Activated T-helper 1 cell treated with Interleukin-2 at 50 U/mL for 16 hours (primary cell): ENCODE data around the gene CHST15.

Experiments used
- DNase-seq: peaks from one replicate; pipeline ENCODE4 v3.0.0-alpha.2; 2020; ENCODE audit warnings: low read depth

CHST15 gene

DNA sequence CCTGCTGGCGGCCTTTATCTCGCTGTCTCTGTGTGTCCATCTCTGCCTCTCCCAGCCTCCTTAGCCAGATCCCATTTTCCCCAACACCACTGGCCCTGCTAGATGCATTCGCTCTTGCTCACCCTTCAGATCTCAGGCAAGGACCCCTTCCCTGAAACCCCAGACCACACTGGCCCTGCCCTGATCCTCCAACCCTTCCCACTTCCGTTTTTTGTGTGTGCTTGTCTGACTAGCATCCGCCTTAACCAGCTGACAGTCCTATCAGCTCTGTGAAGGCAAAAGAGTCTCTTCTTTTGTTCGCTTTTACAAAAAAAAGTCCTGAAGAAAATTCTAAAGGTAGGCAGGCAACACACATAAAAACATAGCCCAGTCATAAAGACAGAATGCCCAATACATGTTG, 28.7 kb downstream of the CHST15 start:
- DNase-seq = no peak

DNA sequence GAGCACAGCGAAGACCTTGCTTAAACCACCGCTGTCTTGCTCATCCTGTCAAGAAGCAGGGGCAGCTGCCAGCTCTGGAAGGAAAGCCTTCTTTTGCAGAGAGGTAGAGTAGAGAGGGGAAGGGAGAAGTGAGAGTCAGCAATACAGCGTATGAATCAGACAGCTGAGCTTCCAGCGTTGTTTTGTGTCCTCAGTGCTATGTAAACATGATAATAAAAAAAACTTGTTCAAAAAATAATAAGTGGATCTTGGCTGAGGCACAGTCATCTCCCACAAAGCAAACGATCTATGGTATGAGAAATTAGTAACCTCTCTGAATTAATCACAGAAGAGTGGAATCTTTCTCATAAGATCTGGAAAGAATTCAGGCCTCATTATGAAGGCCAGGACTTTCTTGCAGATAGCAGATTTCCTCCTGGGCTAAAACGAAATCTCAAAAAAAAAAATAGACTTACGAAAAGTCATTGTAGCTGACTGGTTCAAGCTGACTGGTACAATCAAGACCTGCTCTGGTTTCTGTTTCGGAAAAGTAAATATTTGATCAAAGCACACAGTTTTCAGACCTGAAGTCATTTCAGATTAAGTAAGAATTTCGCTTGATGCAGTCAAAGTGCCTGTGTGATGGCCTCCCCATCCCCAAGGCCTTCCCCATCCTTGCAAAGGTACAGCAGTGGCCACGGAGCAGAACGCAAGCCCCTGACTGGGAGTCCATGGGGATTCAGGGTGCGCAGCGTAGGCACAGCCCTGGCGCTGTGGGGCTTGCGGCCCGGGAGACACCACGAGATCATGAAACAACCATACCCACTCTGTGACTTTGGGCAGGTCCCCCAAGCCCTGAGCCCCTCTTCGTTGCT, 29.4 kb downstream of the CHST15 start:
- no peak for DNase-seq

DNA sequence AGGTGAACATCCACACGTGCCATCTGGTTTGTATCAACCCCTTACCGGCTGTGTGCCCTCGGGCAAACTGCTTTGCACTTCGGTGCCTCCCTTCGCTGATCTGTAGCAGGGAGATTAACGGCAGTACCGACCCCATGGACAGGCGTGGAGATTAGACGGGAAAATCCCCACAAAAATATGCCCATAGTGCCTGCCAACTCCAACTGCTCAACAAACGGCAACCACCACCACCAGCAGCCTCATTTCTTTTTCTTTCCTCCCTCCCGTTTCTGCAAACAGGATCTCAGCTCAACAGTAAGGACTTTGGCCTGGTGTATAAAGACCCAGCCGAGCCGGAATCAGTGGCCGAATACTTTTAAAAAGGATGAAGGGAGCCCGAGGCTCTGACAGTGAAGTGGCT, 31.0 kb downstream of the CHST15 start:
- no peak for DNase-seq

DNA sequence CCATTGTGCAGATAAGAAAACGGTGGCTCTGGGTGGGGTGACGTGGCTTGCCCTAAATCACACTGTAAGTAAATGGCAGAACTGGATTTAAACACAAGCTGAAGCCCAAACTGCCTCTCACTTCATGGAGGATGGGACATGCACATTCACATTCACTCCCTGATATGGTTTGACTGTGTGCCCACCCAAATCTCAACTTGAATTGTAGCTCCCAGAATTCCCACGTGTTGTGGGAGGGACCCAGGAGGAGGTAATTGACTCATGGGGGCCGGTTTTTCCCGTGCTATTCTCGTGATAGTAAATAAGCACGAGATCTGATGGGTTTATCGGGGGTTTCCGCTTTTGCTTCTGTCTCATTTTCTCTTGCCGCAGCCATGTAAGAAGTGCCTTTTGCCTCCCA, 32.4 kb downstream of the CHST15 start:
- no peak for DNase-seq

DNA sequence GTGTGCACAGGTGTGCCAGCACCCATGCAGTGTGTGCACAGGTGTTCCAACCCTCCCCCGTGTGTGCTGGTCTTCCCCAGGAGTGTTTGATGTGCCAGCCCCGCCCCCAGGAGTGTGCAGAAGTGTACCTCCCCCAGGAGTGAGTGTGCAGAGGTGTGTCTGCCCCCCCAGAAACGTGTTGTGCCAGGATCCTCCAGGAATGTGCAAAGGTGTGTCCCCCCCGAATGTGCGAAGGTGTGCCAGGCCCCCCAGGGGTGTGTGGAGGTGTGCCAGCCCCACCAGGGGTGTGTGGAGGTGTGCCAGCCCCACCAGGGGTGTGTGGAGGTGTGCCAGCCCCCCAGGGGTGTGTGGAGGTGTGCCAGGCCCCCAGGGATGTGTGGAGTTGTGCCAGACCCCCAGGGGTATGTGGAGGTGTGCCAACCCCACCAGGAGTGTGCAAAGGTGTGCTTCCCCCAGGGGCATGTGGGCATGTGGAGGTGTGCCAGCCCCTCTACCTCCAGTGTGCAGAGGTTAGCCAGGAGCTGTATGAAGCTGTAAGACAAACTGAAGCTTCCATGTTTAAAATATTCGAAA, 33.2 kb downstream of the CHST15 start:
- no peak for DNase-seq

DNA sequence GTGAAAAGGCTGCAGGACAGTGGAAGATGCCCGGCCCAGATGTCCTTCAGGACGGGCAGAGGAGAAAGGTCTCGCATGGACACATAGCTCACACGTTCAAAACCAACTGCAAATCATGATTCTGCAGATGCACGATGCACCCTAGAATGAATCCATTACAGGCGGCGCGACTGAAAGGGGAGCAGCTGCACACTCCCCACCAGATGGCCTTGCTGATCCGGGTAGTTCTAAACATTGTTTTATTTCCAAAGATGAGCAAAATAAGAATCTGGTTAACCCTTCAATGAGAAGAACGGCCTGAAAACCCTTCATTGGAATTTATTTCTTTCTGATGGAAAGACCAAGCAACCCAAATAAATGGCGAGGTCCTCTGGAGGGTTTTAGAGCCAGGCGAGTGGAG, 33.8 kb downstream of the CHST15 start:
- DNase-seq = no peak

DNA sequence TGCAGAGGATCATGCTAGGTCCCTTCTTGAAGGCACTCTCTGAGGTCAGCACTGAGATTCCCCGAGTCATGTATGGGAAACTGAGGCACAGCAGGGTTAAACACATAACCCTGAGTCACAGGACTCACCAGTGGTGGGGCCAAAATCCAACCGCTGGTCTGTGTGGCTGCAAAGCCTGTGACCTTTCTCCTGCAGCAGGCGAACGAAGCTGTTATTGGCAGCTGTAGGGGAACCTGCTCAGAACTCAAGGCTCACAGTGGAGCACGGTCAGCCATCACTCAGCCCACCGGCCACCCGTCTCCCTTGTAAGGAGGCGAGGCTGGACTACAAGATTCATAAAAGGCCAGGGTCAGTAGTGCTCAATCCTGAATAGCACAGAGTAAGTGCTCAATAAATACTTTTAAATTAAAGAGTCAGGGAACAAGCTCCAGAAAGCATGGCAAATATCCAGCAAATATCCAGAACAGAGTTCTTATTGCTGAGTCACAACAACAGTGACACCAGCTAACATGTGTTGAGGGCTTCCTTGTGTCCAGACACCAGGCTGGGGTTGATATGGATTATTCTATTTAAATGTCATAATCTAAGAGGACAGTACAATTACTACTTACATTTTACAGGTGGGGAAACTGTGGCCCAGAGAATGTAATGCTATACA, 34.9 kb downstream of the CHST15 start:
- DNase-seq = no peak

DNA sequence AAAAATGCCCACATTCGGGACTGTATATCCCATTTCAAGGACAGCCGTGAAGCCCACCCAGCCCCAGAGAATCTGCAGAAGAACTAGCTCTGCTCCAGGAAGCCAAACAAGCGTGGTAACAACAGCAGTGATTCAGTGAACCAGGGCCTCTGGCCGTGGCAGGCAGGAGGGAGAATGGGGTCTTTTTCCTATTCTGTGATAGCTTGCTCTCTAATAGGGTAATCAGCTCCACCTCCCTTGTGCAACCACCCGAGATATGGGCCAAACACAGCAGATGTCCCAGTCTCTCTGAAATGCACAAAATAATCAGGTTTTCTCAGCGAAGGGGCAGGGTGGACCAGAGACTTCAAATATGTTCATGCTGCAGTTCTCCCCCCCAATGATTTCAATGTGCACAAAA, 35.8 kb downstream of the CHST15 start:
- DNase-seq = no peak

DNA sequence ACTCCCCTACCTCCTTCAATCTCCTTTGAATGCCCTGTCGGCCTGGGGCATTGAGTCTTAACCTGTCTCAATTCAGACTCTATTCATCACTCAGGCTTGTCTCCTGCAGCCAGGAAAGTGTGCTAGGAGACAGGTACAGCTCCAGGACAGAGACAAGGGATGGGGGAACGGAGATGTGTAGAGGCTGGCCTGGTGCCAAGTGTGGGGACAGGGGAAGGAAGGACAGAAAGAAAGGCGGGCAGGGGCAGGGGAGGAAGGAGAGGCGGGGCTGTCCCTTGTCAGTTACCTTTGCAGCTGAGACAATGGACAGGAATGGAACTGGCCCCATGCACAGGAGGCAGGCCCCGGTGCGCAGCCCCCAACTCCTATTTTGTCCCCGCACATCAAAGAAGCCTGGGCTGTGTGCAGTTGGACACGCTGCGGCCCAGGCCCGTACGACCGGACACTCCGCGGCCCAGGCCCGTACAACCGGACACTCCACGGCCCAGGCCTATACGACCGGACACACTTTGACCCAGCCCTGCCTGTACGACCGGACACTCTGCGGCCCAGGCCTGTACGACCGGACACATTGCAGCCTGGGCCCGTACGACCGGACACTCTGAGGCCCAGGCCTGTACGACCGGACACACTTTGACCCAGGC, 36.9 kb downstream of the CHST15 start:
- no peak for DNase-seq

DNA sequence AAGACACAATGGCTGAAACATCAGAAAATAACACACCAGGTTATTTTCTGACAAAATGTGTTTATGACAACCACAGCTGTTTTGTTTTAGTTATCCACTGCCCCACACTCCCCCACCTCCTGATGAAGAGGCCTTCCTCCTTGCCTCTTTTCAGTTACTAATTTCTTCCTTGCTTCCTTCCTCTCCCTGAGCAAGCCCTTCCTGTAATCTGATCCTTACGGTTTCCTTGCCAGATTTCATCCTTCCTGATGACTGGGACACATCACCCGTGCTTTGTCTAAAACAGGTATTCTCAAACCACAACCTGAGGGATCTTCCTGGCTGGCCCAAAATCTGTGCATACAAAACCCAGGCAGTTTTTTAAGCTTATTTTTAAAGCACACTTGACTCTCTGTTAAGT, 39.4 kb downstream of the CHST15 start:
- no peak for DNase-seq

DNA sequence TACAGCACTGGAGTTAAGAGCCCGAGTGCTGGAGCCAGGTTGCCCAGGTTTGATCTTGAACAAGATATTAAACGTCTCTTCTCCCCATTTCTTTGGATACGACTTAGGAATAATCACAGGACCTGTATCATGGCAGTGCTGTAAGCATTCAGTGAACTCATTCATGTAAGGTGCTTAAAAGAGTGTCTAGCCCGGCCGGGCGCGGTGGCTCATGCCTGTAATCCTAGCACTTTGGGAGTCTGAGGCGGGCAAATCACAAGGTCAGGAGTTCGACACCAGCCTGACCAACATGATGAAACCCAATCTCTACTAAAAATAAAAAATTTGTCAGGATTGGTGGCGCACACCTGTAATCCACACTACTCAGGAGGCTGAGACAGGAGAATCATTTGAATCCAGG, 40.8 kb downstream of the CHST15 start:
- DNase-seq = no peak

DNA sequence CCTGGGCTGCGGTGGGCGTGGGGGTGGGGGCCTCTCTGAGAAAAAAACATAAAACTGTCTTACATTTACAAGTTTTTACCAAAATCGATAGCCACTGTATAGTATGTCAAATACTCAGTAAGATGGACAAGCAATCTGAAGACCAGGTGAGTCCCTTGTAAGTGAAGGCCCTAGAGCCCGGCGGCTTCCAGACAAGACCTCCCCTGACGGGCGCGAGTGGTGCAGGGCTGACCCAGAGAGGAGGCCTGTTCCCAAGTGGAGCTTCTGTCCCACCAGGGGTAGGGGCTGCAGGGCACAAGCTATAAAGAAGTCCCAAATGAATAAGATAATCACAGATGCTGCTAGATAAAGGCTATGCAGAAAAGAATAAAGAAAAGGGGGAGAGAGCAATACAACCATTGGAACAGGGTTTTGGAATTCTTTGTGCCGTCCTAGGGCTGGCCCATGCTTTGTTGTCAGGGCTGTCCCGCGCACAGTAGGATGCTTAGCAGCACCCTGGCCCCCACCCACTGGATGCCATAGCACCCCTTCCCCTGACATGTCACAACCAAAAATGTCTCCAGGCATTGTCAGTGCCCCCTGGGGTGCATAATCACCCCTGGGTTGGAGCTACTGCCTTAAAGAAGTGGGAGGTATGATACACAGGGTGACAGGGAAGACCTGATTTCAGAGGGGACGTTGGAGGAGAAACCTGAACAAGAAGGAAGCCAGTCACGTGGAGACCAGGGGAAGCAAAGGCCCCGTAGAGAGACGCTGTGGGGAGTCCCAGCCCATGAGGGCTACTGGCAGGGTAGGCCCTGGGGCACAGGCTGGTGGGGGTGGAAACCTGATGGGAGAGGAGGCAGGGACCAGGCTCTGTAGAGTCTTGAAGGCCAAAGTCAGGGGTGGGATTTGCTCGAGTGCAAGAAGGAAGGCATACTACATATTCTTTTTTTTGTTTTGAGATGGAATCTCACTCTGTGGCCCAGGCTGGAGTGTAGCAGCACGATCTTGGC, 43.1 kb downstream of the CHST15 start:
- no peak for DNase-seq

DNA sequence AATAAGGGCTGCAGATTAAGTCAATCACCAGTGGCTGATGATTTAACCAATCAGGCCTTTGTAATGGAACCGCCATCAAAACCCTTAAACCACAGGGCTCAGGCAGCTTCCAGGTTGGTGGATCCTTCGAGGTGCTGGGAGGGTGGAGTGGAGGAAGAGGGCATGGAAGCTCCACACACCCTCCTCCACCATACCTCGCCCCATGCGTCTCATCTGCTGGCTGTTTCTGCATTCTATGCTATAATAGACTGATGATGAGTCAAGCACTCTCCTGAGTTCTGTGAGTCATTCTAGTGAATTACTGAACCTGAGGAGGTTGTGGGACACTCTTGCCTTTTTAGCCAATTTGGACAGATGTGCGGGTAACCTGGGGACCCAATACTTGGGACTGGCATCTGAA, 43.9 kb downstream of the CHST15 start:
- DNase-seq = no peak

DNA sequence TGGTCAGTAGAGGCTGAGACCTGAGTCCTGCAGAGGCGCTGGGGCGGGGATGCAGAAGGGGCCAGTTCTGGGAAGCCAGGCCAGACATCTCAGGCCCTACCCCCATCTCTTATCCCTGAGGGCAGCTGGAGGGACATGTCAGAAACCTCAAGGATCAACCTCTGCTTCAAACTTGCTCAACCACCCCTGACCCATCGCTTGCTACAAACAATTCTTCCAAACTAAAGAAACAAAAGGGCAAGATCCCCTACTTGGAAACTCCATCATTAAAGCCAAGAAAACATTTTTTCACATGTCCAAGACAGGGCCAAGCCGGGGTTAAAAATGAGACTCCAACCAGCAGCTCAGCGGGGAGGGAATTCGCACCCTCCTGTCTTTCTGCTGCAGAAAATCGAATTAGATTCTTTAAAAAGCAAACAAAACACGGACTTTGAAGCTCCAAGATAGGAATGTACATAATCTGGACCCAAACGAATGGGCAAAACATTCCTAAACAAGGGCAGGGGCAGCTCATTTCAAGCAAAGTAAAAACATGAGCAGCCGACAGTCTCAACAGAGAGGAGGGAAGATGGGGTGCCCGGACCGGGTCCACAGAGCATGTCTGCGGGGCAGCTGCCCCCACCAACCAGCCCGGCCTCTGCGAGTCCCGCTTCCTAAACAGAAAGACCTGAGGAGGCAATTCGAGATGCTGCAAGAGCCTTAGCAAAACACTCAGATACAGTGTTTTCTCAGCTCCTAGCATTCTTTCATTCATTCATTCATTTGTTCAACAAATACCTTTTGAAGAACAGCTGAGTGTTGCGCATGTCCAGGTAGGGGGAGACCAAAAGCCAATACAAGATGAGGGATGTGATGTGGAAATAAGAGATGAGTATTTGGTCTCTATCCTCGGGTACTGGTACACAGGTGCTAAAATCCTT, 44.8 kb downstream of the CHST15 start:
- no peak for DNase-seq

DNA sequence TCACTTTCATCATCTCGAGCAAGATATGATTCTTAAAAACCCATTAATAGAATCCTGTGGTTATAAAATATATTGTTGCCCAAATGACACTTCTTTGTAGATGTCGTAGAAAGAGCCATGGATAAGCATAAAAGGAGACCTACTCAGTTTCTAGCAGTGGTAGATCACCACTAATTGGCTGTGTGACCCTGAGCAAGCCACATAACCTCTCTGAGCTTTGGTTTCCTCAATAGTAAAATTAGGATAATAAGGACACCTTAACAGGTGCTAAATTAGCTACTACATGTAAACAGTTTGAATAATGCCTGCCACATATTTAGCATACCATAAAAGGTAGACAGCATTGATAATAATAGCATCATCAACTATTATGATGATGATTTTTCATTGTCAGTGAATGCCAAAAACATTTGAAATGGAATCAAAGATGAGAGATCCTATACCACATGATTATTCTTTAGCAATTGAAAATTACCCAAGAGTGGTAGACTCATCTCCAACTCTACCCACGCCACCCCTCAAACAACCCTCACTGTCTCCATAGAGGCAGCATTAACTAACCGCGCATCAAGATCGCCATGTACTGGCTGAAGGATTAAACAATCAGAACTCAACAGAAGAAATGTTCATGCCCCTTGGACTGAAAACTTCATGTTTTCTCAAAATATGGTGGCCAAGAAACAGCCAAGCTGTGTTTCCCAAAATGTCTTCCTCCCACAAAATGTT, 45.8 kb downstream of the CHST15 start:
- no peak for DNase-seq

DNA sequence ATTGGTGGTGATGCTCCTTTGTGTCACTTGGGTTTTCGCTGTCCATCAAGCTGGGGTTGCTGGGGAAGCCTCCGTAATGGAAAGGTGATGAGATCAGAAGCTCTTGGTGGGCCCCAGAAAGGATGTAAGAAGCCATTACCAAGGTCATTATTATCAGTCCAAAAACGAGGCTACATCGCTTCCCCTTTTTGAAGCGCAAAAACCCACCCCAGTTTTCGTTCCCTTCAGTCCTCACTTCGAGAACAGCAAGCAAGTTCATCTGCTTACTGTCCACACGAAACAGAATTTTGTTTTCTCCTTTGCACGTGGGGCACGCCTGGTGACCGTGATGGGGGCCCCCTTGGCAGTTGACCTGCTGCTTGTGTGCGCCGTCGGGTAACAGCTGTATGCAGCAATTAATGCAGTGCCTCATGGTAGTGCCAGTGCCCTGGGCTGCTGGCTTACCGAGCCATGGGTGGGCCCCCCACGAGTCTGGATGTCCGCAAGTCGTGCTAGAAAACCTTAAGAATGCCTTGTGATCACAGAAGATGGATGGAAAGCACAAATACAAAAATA, 47.5 kb downstream of the CHST15 start:
- no peak for DNase-seq

DNA sequence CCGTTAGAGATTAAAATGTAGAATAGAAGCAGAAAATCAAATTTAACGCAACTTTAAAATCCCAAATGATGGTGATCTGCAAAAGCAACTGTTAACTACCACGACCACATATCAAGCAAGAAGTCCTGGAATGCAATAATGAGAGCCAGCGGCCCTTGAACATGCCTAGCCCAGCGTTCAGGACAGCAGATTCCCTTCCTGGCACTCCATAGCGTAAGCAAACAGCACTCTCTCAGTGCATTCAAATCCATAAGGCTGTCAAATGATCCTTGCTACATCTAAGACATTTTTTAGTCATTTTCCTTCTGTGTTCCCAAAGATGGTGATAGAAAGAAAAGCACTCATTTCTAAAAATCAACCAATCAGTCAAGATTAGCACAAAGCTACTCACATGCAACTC, 48.1 kb downstream of the CHST15 start:
- no peak for DNase-seq

DNA sequence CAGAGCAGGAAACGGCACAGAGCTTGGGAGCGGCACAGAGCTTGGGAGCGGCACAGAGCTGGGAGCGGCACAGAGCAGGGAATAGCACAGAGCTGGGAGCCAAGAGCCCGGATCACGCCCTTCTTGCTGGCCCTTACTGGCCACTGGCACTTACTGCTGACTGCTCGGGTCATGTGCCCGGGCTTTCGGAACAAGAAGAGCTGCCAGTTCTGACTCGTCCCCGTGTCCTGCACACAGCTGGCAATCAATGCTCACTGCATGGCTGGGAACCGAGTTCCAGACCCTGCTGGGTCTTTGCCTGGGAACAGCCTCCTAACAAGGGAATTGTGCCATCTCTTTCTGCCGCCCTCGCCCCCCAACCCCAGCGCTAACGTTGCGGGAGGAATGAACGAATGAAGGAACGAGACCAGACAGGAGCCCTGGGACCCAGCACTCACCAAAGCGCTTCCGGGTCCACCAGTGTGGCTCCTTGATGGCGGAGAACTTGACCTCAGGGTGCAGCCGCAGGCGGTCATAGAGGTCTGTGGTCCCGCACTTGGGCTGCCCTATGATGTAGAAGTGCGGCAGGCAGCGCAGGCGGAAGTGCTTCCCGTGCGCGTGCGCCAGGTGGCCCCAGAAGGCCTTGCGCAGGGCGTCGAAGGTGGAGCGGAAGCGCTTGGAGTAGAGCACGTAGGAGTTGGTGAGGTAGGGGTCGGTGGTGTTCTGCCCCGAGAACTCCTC, 49.1 kb downstream of the CHST15 start:
- DNase-seq = no peak
